WTC11 (cell line): ENCODE data around the gene TMEM250.

Source experiments
- ATF3 ChIP-seq: sonication (generic); formaldehyde crosslinking; conservative IDR thresholded peaks from 2 replicates; pipeline ENCODE4 v1.8.1; 2022; ENCODE audit warnings: mild to moderate bottlenecking, missing genetic modification reagents
- CREB1 ChIP-seq: sonication (generic); formaldehyde crosslinking; IDR thresholded peaks from 2 replicates; pipeline ENCODE4 v1.8.0; 2023; ENCODE audit warnings: mild to moderate bottlenecking, missing genetic modification reagents
- TF ChIP-seq, protein P1 (sequence below): fragments of 200-600 bp; IDR thresholded peaks from 2 replicates; pipeline ENCODE4 v1.8.0; 2022; ENCODE audit warnings: antibody characterized with exemption
- TF ChIP-seq, protein P2 (sequence below): sonication (generic); formaldehyde crosslinking; IDR thresholded peaks from 2 replicates; pipeline ENCODE4 v1.8.1; 2022; ENCODE audit warnings: low read depth, missing genetic modification reagents, borderline replicate concordance

- TF ChIP-seq, protein P1, sequence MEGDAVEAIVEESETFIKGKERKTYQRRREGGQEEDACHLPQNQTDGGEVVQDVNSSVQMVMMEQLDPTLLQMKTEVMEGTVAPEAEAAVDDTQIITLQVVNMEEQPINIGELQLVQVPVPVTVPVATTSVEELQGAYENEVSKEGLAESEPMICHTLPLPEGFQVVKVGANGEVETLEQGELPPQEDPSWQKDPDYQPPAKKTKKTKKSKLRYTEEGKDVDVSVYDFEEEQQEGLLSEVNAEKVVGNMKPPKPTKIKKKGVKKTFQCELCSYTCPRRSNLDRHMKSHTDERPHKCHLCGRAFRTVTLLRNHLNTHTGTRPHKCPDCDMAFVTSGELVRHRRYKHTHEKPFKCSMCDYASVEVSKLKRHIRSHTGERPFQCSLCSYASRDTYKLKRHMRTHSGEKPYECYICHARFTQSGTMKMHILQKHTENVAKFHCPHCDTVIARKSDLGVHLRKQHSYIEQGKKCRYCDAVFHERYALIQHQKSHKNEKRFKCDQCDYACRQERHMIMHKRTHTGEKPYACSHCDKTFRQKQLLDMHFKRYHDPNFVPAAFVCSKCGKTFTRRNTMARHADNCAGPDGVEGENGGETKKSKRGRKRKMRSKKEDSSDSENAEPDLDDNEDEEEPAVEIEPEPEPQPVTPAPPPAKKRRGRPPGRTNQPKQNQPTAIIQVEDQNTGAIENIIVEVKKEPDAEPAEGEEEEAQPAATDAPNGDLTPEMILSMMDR: no peak
- TF ChIP-seq ATF3 (CRISPR knock-in tag) (no peak), CREB1 (CRISPR knock-in tag) (no peak)
- TF ChIP-seq, protein P2, sequence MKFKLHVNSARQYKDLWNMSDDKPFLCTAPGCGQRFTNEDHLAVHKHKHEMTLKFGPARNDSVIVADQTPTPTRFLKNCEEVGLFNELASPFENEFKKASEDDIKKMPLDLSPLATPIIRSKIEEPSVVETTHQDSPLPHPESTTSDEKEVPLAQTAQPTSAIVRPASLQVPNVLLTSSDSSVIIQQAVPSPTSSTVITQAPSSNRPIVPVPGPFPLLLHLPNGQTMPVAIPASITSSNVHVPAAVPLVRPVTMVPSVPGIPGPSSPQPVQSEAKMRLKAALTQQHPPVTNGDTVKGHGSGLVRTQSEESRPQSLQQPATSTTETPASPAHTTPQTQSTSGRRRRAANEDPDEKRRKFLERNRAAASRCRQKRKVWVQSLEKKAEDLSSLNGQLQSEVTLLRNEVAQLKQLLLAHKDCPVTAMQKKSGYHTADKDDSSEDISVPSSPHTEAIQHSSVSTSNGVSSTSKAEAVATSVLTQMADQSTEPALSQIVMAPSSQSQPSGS (CRISPR knock-in tag): no peak
Observed at GRCh38 chr9:136144450-136144849, 25.8 kb upstream of the TMEM250 start.
